GM21390 (cell line): ENCODE measurements around the gene CDCA3.

Source experiments
- ATAC-seq: cut with Tn5 transposase; IDR thresholded peaks from one replicate; pipeline ENCODE4 v1.9.1; 2021; ENCODE audit not compliant: unreplicated experiment

Gene CDCA3

DNA sequence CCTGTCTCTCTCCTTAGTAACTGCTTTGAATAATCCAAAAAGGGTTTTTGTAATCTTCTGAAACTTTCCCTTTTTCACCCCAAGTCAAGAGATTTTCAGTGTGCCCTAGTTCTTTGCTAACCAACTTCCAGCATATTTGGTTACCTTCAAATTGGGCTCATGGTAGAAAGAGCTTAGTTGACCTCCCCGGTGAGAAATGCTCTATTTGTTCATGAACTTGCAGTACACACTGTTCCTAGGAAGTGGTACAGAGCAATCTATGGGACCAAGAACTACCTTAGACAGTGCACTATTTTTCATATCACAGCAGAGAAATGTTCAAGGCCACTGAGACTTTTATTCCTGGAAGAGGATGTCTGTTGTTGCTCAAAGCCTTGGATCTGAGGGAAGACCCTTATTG, 2.5 kb upstream of the CDCA3 start:
- ATAC-seq: no peak

DNA sequence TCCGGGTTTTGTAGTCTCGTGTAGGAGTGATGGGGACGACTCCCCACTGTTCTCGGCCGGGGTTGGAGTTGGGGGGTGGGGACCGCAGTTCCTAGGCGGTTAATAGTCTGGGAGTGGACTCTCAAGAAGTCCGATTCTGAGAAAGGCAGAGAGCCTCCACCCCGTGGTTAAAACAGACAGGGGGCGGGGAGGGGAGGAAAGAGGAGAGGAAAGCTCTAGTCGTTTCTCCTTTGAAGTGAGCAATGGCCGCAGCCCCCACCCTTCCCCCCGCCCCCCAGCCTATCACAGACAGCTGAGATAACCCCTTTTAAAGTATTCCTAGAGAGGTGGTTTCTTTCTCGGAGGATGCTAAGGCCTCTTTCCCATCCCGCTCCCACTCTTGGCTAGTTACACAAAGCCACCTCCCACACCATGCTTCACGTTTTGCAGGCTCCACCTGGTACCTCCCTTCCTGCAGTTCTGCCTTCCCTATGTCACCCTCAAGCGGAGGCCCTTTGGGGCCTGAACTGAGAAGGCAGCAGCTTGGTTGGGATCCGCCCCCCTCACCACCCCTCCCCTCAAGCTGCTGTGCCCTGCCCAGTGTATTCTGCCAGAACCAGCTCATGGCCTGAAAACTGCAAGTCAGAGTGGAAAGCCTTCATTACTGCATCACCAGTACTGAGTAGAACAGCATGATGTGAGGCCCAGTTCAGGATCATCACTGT, 1.7 kb upstream of the CDCA3 start:
- ATAC-seq: no peak

DNA sequence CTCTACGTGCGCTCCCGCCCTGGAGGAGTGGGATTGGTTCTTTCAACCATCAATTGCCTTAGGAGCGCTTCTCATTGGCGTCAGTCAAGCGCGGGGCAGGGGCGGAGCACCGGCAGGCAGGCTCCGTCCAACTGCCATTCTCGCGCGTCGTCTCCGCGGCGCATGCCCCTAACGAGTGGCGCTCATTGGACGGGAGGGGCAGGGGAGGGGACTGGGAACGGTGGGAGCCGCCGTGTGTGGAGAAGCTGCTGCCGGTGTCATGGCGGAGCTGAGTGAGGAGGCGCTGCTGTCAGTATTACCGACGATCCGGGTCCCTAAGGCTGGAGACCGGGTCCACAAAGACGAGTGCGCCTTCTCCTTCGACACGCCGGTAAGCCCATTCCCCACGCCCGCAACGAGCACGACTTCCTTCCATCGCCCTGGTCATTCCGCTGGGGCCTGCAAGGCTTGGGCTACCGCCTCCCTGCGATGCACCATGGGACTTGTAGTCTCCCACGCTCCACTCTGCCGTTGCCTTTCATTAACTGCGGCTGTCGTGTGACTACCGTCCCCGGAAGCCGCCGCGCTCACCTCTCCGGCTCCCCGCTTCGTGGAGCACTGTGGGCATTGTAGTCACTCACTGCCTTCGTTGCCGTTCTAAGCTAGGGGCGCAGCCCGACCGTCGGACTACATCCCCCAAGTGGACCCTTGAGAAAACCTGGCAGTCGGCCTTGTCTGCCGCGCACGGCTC, 1.0 kb upstream of the CDCA3 start, which contains the start of gene USP5:
Gene USP5, plus strand, starts transcription at position 230 of the 730 bp plus-strand sequence. Its CDS starts 30 bp downstream, at position 260.
- ATAC-seq: peak; percentile 71

DNA sequence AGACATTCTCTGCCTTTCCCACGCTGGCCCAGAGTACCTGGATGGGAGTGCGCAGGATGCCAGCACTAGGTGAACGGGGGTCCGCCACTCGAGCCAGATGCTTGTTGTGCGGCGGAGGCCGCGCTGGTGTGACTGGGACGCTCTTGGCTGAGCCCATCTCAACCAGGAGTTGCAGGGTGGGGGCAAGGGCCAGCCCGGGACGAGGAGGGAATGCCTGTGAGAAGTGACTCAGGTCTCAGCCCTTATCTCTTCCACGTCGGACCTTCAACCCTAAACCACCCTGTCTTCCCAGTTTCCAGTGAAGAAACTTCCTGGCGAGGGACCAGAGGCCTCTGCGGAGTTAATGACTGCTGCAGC, 312 bp downstream of the CDCA3 start:
- ATAC-seq: no peak

DNA sequence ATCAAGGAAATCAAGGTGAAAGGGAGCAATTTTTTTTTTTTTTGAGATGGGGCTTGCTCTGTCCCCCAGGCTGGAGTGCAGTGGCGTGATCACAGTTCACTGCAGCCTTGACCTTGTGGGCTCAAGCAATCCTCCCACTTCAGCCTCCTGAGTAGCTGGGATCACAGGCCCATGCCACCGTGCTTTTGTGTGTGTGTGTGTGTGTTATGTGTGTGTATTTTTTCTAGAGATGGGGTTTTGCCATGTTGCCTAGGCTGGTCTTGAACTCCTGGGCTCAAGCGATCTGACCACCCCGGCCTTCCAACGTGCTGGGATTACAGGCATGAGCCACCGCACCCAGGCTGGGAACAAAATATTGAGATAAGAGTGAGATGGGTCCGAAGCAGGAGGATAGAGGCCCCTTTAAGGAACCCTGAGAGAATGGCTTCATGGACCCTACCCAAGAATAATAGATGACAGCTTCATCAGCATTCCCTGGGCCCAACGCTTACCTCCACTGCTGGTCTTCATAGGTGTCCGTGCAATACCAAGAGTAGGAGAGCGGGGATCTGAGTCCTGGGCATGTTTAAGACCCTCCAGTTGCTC, 1.0 kb downstream of the CDCA3 start:
- ATAC-seq: no peak

DNA sequence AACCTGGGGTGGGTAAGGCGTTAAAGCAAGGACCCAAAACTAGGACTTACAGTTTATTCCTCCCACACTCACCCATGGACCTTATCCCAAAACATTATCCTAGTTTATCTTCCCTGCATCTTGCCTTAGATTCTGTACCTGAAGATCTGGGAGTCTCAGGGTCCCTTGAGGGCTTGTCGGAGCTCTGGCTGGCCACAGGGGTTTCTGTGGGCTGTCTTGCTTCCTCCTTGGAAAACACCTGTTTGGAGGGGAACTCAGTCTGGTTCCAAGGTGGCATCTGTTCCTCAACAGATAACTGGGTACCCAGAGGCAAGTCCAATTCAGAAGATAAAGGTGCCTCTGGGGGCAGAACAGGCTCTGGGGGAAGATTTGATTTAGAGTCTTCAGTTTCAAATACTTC, 1.7 kb downstream of the CDCA3 start:
- no peak for ATAC-seq

DNA sequence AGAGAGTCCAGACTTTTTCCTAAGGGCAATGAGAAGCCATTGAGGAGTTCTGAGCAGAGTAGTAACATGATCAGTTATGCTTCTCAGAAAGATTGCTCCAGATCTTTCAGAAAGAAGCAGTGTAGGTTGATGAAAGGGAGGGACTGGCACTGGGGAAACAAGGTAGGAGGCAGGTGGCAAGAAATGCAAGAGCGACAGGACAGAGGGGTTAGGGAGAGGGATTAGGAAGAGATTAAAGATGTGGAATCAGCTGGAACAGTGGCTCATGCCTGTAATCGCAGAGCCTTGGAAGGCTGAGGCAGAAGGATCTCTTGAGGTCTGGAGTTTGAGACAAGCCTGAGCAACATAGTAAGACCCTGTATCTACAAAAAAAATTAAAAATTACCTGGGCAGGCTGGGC, 3.4 kb downstream of the CDCA3 start:
- ATAC-seq: no peak

DNA sequence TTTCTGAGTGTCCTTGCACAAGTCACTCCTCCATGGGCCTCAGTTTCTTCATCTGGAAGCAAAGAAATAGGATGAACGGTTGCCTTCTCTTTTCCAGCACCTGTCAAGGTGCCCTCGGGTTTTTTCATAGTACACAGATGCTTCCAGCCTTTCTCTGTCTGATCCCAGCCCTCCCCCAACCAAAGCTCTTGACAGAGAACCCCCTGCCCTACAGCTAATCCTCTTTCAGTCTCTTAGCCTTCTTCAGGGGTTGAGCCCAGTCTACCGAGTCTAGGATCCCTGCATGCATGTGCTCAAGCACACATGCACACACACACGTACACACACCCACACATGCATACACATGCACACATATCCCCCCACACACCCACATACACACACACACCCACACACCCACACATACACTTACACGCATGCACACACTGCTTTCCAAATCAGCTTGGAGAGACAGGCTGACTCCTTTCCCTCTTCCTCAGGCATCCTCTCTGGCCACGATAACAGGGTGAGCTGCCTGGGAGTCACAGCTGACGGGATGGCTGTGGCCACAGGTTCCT, 4.7 kb downstream of the CDCA3 start:
- ATAC-seq: no peak

DNA sequence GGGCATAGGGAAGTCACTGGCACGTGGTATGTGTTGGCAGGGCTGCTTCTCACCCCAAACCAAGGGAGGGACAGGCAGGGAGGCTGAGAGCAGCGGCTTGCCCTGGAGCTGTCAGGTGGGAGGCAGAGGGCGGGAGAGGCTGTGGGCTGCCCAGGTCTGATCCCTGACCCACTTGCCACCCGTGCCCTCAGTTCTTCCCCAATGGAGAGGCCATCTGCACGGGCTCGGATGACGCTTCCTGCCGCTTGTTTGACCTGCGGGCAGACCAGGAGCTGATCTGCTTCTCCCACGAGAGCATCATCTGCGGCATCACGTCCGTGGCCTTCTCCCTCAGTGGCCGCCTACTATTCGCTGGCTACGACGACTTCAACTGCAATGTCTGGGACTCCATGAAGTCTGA, 5.7 kb downstream of the CDCA3 start:
- no peak for ATAC-seq

DNA sequence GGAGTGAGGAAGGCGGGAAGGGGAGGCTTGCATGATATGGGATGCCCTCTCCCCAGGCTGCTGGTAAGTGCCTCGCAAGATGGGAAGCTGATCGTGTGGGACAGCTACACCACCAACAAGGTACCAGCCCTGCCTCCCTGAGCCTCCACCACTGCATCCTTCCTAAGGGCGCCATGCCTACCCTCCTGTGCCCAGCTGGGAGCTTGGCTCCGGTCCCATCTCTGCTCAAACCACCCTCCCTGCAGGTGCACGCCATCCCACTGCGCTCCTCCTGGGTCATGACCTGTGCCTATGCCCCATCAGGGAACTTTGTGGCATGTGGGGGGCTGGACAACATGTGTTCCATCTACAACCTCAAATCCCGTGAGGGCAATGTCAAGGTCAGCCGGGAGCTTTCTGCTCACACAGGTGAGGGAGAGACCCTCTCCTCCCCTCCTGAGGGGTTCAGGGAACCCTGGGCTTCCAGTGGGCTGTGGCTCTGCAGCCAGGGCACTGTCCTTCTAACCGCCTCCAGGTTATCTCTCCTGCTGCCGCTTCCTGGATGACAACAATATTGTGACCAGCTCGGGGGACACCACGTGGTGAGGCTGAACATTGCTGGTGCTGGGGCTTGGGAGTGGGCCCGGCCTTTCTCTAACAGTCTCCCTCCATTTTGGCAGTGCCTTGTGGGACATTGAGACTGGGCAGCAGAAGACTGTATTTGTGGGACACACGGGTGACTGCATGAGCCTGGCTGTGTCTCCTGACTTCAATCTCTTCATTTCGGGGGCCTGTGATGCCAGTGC, 7.8 kb downstream of the CDCA3 start:
- ATAC-seq: no peak

DNA sequence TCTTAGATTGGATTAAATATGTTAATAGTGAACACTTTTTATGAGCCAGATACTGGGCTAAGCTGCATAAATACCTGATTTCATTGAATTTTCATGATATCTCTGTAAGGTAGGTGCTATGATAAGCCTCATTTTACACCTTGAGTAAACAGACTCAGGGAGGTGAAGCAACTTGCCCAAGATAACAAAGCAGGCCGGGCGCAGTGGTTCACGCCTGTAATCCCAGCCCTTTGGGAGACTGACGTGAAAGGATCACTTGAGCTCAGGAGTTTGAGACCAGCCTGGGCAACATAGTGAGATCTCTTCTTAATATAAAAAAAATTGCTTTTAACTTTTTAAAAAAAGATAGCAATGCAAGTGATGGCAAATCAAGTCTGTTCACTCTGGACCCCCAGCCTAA, 9.0 kb downstream of the CDCA3 start:
- ATAC-seq: no peak

DNA sequence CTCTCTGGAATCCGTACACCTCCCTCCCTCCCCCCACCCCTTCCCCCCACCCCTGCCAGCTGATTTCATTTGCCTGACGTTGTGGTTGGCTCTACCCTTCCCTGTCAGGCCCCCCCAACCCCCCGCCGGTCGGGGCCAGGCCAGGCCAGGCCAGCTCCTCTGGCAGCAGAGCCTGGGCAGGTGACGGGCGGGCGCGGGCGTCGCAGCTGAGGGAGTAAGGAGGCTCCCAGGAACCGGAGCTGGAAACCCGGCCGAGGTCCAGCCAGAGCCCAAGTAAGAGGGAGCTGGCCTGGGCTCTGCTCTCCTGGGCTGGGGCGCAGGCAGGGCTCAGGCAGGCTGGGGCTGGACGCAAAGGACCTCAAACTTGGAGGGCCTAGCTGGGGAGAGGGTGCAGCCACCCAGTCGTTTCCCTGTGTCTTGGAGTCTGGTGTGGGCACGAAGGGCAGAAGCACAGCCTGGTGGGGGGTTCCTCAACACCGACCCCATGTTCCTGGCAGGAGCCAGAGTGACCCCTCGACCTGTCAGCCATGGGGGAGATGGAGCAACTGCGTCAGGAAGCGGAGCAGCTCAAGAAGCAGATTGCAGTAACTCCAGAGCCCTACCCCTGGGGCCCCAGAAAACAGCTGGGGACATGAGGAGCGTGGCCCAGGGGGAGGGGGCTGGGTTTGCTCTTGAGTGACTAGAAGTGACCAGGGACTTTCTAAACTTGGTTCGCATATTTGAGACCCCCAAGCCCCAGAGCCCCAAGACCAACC, 10.1 kb downstream of the CDCA3 start, which contains the start of gene GNB3:
Gene GNB3, plus strand, starts transcription at position 165 of the 755 bp plus-strand sequence. Its CDS starts 363 bp downstream, at position 528.
- no peak for ATAC-seq

DNA sequence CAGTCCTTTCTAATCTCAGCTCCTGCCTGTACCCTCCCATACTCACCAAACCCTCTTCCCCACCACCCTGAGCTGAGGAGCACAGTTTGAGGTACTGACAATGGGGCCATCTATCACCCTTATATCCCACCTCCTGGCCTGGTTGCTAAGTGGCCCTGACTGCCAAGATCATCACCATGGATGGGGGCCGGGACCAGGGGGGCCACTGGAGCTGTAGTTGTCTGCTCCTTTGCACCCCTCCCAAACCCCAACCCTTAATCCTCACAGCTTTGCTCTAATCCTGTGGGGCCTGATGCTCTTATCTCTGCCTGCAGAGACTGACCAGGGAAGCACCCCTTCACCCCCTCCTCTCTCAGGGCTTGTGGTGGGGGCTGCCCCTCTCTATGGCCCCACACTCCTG, 10.8 kb downstream of the CDCA3 start:
- peak; percentile 17 for ATAC-seq

DNA sequence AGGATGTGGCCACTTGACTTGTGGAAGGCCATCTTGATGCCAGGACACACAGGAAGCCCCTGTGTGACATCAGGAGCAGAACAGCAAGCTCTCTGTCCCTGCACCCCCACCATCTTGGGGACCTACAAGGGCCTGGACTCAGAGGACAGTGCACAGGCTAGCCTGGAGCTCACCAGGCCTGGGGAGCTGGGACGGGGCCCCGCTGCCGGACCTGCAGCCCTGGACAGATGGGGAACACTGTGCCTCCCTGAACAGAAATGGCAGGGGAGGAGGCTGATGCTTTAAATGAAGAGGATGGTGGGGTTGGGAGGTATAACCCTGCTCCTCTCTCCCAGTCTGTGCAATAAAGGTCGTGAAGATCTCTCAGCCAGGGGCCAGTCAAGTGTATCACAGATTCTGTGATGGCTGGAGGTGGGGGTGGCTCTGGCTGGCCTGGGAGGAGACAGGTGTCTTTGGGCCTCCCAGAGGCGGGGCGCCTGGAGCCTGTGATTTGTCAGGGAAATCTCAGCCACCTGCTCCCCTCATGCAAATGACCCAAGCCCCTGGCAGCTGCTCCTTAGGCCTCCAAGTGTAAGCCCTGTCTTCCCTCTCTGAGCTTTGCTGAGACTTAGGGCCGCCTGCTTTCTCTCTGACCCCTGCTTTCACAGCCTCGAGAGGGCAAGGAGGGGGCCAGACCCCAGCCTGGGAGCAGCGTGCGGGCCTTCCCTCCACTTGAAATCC, 11.4 kb downstream of the CDCA3 start:
- ATAC-seq: peak; percentile 76

DNA sequence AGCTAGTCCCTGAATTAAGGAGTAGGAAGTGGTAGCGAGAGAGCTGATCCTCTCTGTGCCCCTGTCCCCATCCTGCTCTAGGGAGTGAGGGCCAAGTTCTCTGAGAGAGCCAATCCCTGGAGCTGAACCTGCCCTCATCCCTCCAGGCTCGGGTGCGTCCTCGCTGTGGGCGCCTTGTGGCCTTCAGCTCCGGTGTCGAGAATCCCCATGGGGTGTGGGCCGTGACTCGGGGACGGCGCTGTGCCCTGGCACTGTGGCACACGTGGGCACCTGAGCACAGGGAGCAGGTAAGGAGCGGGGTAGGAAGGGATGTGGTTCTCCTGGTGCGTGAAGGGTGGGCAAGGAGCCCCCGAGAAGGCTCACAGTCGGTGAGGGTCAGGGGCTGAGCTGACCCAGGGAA, 12.2 kb downstream of the CDCA3 start:
- ATAC-seq: no peak

DNA sequence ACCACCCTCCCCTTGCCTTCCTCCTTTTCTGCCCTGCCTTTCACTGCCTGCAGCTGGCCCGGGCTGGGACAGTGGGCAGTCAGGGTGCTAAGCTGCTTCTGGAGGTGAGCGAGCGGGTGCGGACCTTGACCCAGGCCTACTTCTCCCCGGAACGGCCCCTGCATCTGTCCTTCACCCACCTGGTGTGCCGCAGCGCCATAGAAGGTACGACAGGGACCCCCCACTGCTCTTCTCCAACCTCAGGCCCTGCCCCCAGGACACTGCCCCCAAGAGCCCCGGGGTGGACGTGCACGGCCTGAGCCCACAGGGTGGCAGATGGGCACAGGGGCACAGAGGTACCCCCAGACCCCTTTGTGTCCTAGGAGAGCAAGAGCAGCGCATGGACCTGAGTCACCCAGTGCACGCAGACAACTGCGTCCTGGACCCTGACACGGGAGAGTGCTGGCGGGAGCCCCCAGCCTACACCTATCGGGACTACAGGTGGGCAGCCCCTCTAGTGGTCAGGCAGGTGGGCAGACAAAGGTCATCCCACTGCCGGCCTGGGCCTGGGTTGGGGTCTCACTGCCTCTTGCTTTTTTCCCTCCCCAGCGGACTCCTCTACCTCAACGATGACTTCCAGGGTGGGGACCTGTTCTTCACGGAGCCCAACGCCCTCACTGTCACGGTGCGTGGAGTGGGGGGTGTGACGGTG, 13.6 kb downstream of the CDCA3 start:
- no peak for ATAC-seq

DNA sequence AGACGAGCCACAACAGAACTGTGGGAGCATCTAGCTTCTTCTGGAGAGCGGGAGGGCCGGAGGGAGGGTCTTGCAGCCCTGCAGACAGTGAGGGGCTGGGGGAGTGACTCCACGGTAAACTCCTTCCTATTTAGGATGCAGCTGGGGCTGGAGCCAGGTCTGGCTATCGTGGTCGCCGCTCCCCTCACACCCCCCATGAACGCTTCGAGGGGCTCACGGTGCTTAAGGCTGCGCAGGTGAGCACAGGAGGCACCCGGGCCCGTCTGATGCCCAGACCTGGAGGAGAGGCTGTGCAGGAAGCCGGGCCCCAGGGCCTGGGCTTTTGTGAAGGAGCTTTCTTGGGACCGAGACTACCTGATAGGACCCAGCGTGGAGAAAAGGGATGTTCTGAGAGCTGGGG, 14.2 kb downstream of the CDCA3 start:
- no peak for ATAC-seq

DNA sequence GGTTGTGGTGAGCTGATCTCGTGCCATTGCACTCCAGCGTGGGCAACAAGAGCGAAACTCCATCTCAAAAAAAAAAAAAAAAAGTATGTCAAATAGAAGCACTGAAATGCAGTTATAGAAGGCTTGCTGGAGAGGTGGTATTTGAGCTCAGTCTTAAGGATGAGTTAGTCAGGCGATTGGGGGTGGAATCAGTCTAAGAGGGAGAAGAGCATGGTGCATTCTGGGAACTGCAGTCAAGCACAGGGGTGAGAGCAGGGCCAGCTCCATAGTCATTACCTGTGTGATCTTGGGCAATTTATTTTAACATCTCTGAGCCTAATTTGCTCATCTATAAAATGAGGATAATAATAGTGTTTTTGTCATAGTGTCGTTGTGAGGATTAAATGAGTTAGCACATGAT, 16.2 kb downstream of the CDCA3 start:
- ATAC-seq: no peak

DNA sequence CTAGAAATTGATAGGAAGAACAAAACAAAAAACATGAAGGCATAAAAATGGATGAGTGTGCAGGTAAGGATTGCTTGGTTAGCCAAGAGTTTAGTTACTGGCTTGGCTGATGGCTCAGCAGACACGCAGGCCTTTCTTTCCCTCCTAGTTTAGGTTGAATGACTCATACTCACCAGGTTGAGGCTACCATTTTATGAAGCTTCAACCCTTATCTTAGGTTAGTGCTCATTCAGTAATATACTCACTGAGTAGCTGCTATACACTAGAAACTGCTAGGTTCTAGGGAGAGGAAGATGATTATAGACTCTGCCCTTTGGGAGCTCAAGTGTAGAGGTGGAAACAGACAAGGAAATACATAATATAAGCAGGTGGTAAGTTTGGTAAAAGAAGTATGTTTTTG, 16.8 kb downstream of the CDCA3 start:
- ATAC-seq: no peak
